Suprapubic skin (tissue), 3 donors: ENCODE measurements around the gene CCNI.

Experiments
- POLR2A ChIP-seq, 2 donors: fragments of 450-650 bp; IDR thresholded peaks; one replicate each; pipeline ENCODE4 v1.6.1; 2017; ENCODE audit warnings: antibody characterized with exemption in 2 of 2, mild to moderate bottlenecking in 2 of 2, moderate library complexity in 2 of 2
- TF ChIP-seq, protein P1 (sequence below), 2 donors: fragments of 200-600 bp in 1 of 2; fragments of 450-650 bp in 1 of 2; sonication (generic) in 1 of 2; IDR thresholded peaks; one replicate each; pipeline ENCODE4 v1.5.1; 2016 to 2019; ENCODE audit warnings: antibody characterized with exemption in 2 of 2, mild to moderate bottlenecking in 1 of 2, moderate library complexity in 1 of 2

DNA sequence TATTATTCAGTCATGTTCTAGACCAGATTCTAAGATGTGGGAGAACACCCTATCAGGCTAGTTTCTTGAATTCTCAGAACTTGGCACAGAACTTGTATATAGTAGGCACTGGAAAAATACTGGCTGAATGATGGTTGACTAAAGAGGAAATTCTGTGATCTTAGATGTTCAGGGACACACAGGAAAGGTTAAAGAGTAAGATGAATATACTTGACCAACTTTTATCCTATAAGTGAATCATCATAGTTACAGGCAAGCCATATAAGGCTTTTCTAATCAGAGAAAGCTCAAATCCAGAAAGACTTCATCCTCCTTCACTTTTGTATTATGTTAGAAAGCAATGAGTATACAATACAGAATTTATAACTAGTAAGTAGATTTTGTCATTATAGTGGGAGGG, 72.4 kb downstream of the CCNI start:
- TF ChIP-seq, protein P1, sequence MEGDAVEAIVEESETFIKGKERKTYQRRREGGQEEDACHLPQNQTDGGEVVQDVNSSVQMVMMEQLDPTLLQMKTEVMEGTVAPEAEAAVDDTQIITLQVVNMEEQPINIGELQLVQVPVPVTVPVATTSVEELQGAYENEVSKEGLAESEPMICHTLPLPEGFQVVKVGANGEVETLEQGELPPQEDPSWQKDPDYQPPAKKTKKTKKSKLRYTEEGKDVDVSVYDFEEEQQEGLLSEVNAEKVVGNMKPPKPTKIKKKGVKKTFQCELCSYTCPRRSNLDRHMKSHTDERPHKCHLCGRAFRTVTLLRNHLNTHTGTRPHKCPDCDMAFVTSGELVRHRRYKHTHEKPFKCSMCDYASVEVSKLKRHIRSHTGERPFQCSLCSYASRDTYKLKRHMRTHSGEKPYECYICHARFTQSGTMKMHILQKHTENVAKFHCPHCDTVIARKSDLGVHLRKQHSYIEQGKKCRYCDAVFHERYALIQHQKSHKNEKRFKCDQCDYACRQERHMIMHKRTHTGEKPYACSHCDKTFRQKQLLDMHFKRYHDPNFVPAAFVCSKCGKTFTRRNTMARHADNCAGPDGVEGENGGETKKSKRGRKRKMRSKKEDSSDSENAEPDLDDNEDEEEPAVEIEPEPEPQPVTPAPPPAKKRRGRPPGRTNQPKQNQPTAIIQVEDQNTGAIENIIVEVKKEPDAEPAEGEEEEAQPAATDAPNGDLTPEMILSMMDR (IDR thresholded peaks at IDR 0.05) = no peak
- no peak for TF ChIP-seq POLR2A (IDR thresholded peaks at IDR 0.05)
